H9 (cell line): Measurements from ENCODE around the gene C1orf159. TPM values are rescaled to one million over a fixed set of nuclear protein-coding genes. Genes with fewer than 3 reads are reported as not detected.
"Not testable (repeated sequence)": the region's sequence is repeated elsewhere in the genome, so short reads cannot be mapped to it uniquely, and the experiment has no call there.

Source experiments
- DNase-seq: peaks from one replicate; pipeline ENCODE4 v3.0.0-alpha.2; 2017
- H2AFZ ChIP-seq: one replicate; pipeline ENCODE4 v1.6.1; 2013; ENCODE audit warnings: mild to moderate bottlenecking, low read length, control low read depth, moderate library complexity
- H2AK5ac ChIP-seq: 2 replicates; pipeline ENCODE4 v1.6.1; 2013; ENCODE audit warnings: low read length, control low read depth, mixed read lengths; ENCODE audit not compliant: insufficient read length
- H2BK120ac ChIP-seq: one replicate; pipeline ENCODE4 v1.6.1; 2013; ENCODE audit warnings: low read depth, mild to moderate bottlenecking, low read length, control low read depth, inconsistent platforms; ENCODE audit not compliant: poor library complexity, severe bottlenecking
- H2BK12ac ChIP-seq: 2 replicates; pipeline ENCODE4 v1.6.1; 2013; ENCODE audit warnings: low read length, control low read depth, mixed read lengths, low read depth; ENCODE audit not compliant: insufficient read length
- H2BK15ac ChIP-seq: 2 replicates; pipeline ENCODE4 v1.6.1; 2013; ENCODE audit warnings: low read depth, low read length, control low read depth
- H2BK20ac ChIP-seq: one replicate; pipeline ENCODE4 v1.6.1; 2013; ENCODE audit warnings: low read depth, mild to moderate bottlenecking, low read length, control low read depth, inconsistent platforms; ENCODE audit not compliant: poor library complexity, severe bottlenecking
- H2BK5ac ChIP-seq: 2 replicates; pipeline ENCODE4 v1.6.1; 2013; ENCODE audit warnings: low read length, control low read depth, mixed read lengths; ENCODE audit not compliant: insufficient read length
- H3K14ac ChIP-seq: 2 replicates; pipeline ENCODE4 v1.6.1; 2013; ENCODE audit warnings: low read length, control low read depth; ENCODE audit not compliant: insufficient read depth
- H3K18ac ChIP-seq: 2 replicates; pipeline ENCODE4 v1.6.1; 2013; ENCODE audit warnings: low read depth, mild to moderate bottlenecking, mixed read lengths, low read length, control low read depth; ENCODE audit not compliant: insufficient read length
- H3K23ac ChIP-seq: 2 replicates; pipeline ENCODE4 v1.6.1; 2013; ENCODE audit warnings: low read length, control low read depth, mixed read lengths, low read depth; ENCODE audit not compliant: insufficient read length
- H3K23me2 ChIP-seq: 2 replicates; pipeline ENCODE4 v1.6.1; 2013; ENCODE audit warnings: low read depth, mild to moderate bottlenecking, mixed read lengths, low read length, control low read depth; ENCODE audit not compliant: insufficient read length, poor library complexity, severe bottlenecking
- H3K27ac ChIP-seq: 2 replicates; pipeline ENCODE4 v1.5.1; 2013; ENCODE audit warnings: low read length, control low read depth, mixed read lengths, low read depth; ENCODE audit not compliant: insufficient read length
- H3K27me3 ChIP-seq: 2 replicates; pipeline ENCODE4 v1.6.1; 2013; ENCODE audit warnings: low read length, control low read depth, inconsistent platforms; ENCODE audit not compliant: insufficient read depth
- H3K4ac ChIP-seq: 2 replicates; pipeline ENCODE4 v1.6.1; 2013; ENCODE audit warnings: low read depth, mild to moderate bottlenecking, control low read depth, inconsistent platforms, low read length, moderate library complexity
- H3K4me1 ChIP-seq: 2 replicates; pipeline ENCODE4 v1.6.1; 2013; ENCODE audit warnings: low read length, control low read depth, inconsistent platforms; ENCODE audit not compliant: insufficient read depth
- H3K4me2 ChIP-seq: 2 replicates; pipeline ENCODE4 v1.6.1; 2013; ENCODE audit warnings: low read length, control low read depth, mixed read lengths; ENCODE audit not compliant: insufficient read length, insufficient read depth
- H3K56ac ChIP-seq: 2 replicates; pipeline ENCODE4 v1.6.1; 2013; ENCODE audit warnings: low read depth, mild to moderate bottlenecking, mixed read lengths, low read length, control low read depth; ENCODE audit not compliant: insufficient read length
- H3K79me1 ChIP-seq: 2 replicates; pipeline ENCODE4 v1.6.1; 2013; ENCODE audit warnings: low read depth, mild to moderate bottlenecking, moderate library complexity, low read length, control low read depth, inconsistent platforms; ENCODE audit not compliant: insufficient read depth, poor library complexity, severe bottlenecking
- H3K79me2 ChIP-seq: 2 replicates; pipeline ENCODE4 v1.6.1; 2013; ENCODE audit warnings: low read length, control low read depth, inconsistent platforms; ENCODE audit not compliant: insufficient read depth
- H3K9ac ChIP-seq: 2 replicates; pipeline ENCODE4 v1.6.1; 2013; ENCODE audit warnings: low read length, control low read depth, mixed read lengths; ENCODE audit not compliant: insufficient read length; ENCODE audit errors: extremely low read depth
- H3K9me3 ChIP-seq: one replicate; pipeline ENCODE4 v1.6.1; 2013; ENCODE audit warnings: low read depth, low read length, inconsistent platforms; ENCODE audit not compliant: control insufficient read depth
- H3T11ph ChIP-seq: one replicate; pipeline ENCODE4 v1.6.1; 2013; ENCODE audit warnings: mild to moderate bottlenecking, low read length, control low read depth, inconsistent platforms
- H4K20me1 ChIP-seq: one replicate; pipeline ENCODE4 v1.6.1; 2013; ENCODE audit not compliant: control insufficient read depth, insufficient read length, insufficient read depth
- H4K5ac ChIP-seq: 2 replicates; pipeline ENCODE4 v1.6.1; 2013; ENCODE audit warnings: low read depth, mild to moderate bottlenecking, mixed read lengths, low read length, control low read depth; ENCODE audit not compliant: insufficient read length
- H4K8ac ChIP-seq: replicated peaks from 2 replicates; pipeline ENCODE4 v1.6.1; 2013; ENCODE audit warnings: low read length, control low read depth, mixed read lengths, low read depth; ENCODE audit not compliant: insufficient read length
- H4K91ac ChIP-seq: 2 replicates; pipeline ENCODE4 v1.6.1; 2013; ENCODE audit warnings: low read depth, mild to moderate bottlenecking, moderate library complexity, mixed read lengths, low read length, control low read depth; ENCODE audit not compliant: insufficient read length
- H3K27ac Mint-ChIP-seq, 3 experiments: 2 replicates in 2 of 3; 3 replicates in 1 of 3; pipeline ENCODE4 v1.8.0; 2020 to 2021; ENCODE audit warnings: mixed read lengths in 3 of 3, mild to moderate bottlenecking in 1 of 3, moderate library complexity in 1 of 3
- H3K27me3 Mint-ChIP-seq: 2 replicates; pipeline ENCODE4 v1.8.0; 2021; ENCODE audit warnings: low read depth, mild to moderate bottlenecking, moderate library complexity, mixed read lengths
- H3K36me3 Mint-ChIP-seq, 3 experiments: 2 replicates in 2 of 3; 3 replicates in 1 of 3; pipeline ENCODE4 v1.8.0; 2020 to 2021; ENCODE audit warnings: low read depth in 3 of 3, mixed read lengths in 3 of 3; ENCODE audit not compliant: insufficient read depth in 1 of 3
- H3K4me1 Mint-ChIP-seq, 2 experiments: 2 replicates each; pipeline ENCODE4 v1.8.0; 2020; ENCODE audit warnings: mixed read lengths in 2 of 2
- H3K4me3 Mint-ChIP-seq, 2 experiments: 2 replicates in 1 of 2; 3 replicates in 1 of 2; pipeline ENCODE4 v1.8.0; 2020 to 2021; ENCODE audit warnings: mild to moderate bottlenecking in 2 of 2, mixed read lengths in 2 of 2, moderate library complexity in 1 of 2
- H3K9me3 Mint-ChIP-seq, 2 experiments: 2 replicates in 1 of 2; 3 replicates in 1 of 2; pipeline ENCODE4 v1.8.0; 2020; ENCODE audit warnings: mild to moderate bottlenecking in 2 of 2, mixed read lengths in 2 of 2, moderate library complexity in 1 of 2
- CTCF ChIP-seq: fragments of 200-600 bp; sonication (generic); conservative IDR thresholded peaks from 3 replicates; pipeline ENCODE4 v1.8.0; 2021; ENCODE audit warnings: antibody characterized with exemption, mild to moderate bottlenecking
- WGBS: extraction: QIAGEN DNeasy Blood & Tissue Kit; methylation state at CpG from one replicate; pipeline ENCODE4 v1.1.7; 2013; ENCODE audit warnings: missing lambda C conversion rate, low lambda C conversion rate, mixed read lengths; ENCODE audit not compliant: insufficient read length; ENCODE audit errors: extremely low coverage; 5-methylcytosine and 5-hydroxymethylcytosine counted together
- total RNA-seq: library from RNA; stranded (reverse); gene quantifications from 2 replicates; pipeline ENCODE4 v1.2.1, GENCODE V29; 2021

The C1orf159 gene
- total RNA-seq, 1 experiment from 2014 or later: 12.3 TPM

DNA sequence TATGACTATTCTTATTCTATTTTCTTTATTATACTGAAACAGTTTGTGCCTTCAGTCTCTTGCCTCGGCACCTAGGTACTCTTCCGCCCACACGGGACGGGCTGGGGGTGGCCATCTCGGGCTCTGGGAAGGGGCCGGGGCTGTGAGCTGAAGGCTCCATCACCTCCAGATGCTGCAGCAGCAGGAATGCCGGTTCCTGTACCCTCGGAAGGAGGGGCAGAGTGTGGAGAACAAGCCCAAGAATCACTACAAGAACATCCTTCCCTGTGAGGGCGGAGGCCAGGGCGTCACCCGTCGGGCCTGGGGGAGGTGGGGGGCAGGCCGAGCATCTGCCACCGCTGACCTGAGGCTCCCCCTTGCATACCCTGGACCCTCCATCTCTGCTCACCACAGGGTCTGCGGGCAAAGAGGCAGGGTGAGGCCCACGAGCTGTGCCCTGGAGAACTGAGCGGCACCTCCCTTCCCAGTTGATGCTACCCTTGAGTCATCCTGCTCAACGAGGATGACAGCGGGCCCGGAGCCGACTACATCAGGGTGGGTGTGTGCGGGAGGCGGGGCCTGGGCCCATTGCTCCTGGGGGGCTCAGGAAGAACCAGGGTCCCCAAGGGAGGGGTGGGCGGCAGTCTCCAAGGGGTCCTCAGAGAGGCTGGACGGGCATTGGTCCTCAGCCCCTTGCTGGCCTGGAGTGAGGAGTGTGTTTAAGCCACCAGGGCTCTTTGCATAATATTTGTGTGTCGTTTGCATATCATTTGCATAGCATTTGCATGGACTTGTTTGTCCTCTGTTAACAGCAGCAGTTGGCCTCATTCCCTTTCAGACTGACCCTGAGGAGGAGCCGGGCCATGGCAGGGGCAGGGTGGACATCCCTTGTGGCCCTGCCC lies 49.2 kb downstream of the C1orf159 start:
- Histone ChIP-seq H2BK5ac (no peak overlapping the region), H3K9ac (no peak overlapping the region), H3K14ac (no peak overlapping the region), H3K27me3 (no peaks in the 10 kb centered on the region; the same call in 1 of the 2 replicates), H2AK5ac (no peak overlapping the region), H2AFZ (no peak overlapping the region), H2BK12ac (no peak overlapping the region), H3T11ph (no peak overlapping the region), H2BK20ac (no peak overlapping the region), H3K4ac (no peak overlapping the region), H3K4me2 (no peak overlapping the region), H3K56ac (no peak overlapping the region), H4K20me1 (no peaks in the 10 kb centered on the region), H4K8ac (no peak overlapping the region), H3K9me3 (no peaks in the 10 kb centered on the region), H2BK120ac (no peak overlapping the region), H3K18ac (no peak overlapping the region), H3K23ac (no peak overlapping the region), H3K4me1 (no peaks in the 10 kb centered on the region), H3K23me2 (peaks cover 3% of the 10 kb centered on the region), H3K79me2 (no peaks in the 10 kb centered on the region), H3K27ac (no peak overlapping the region), H4K91ac (no peak overlapping the region), H3K79me1 (no peaks in the 10 kb centered on the region), H2BK15ac (no peak overlapping the region), H4K5ac (no peak overlapping the region)
- Mint-ChIP-seq H3K36me3 (no peaks in the 10 kb centered on the region), H3K4me1 (peaks cover 10 to 19% of the 10 kb centered on the region in 2 experiments), H3K27me3 (peaks cover 50% of the 10 kb centered on the region), H3K9me3 (no peaks in the 10 kb centered on the region), H3K4me3 (no peak overlapping the region), H3K27ac (no peak overlapping the region)
- no CpG with 5 or more reads among the region's 27 CpGs for WGBS
- no peak for DNase-seq
- TF ChIP-seq CTCF: no peak

- not testable (repeated sequence) for H2BK5ac ChIP-seq, H3K27me3 ChIP-seq, H3K4me2 ChIP-seq, H3K4ac ChIP-seq, H2BK15ac ChIP-seq, H3K27ac ChIP-seq, H2AFZ ChIP-seq, H3K4me1 ChIP-seq, H4K5ac ChIP-seq, H4K91ac ChIP-seq, H2BK120ac ChIP-seq, H3K56ac ChIP-seq, H3K23me2 ChIP-seq, DNase-seq, H4K20me1 ChIP-seq, H3K27ac Mint-ChIP-seq, H3T11ph ChIP-seq, H4K8ac ChIP-seq, H3K23ac ChIP-seq, H3K4me3 Mint-ChIP-seq, H3K36me3 Mint-ChIP-seq, H2BK20ac ChIP-seq, H3K14ac ChIP-seq, H3K79me2 ChIP-seq, H3K9ac ChIP-seq, H3K9me3 Mint-ChIP-seq, H2AK5ac ChIP-seq, H3K18ac ChIP-seq, H3K9me3 ChIP-seq, H2BK12ac ChIP-seq, H3K79me1 ChIP-seq
- no CpG with 5 or more reads among the region's 11 CpGs for WGBS
- Mint-ChIP-seq H3K27me3 (peaks cover 53% of the 10 kb centered on the region), H3K4me1 (peaks cover 10 to 19% of the 10 kb centered on the region in 2 experiments)
These were observed 50.0 kb downstream of the C1orf159 start for GRCh38 chr1:1065940-1066304.
